GM12892 (cell line): ENCODE results near the gene LIME1.

ENCODE experiments used
- POLR2A ChIP-seq: IDR thresholded peaks from 2 replicates; pipeline ENCODE4 v1.6.1; 2011; ENCODE audit warnings: low read depth, low read length, control low read depth
- POLR2AphosphoS5 ChIP-seq: IDR thresholded peaks from 2 replicates; pipeline ENCODE4 v1.6.1; 2011; ENCODE audit warnings: low read depth, low read length, control low read depth
- TAF1 ChIP-seq: IDR thresholded peaks from 2 replicates; pipeline ENCODE4 v1.6.1; 2011; ENCODE audit warnings: low read depth, mild to moderate bottlenecking, control low read depth, low read length, borderline replicate concordance

DNA sequence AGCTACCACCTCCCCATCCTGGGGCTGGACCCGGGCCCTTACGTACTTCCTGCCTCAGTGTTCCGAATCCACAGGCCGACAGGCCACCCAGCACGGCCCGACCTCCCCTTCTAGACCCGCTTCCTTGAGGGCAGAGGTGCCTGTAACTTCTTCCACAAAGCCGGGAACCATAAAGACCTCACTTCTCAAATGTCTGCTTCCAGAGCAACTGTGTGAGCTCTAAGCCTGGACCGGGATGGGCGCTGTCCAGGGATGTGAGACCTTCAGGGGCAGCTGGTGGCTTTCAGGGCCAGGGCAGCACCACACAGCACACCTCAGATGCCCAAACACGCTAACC, 12.4 kb downstream of the LIME1 start:
- no peak for TF ChIP-seq POLR2AphosphoS5
- TF ChIP-seq TAF1: no peak
- TF ChIP-seq POLR2A: no peak
